Gastrocnemius medialis (tissue), 4 donors: ENCODE data around the gene NSMCE1. TPM values are rescaled to one million over a fixed set of nuclear protein-coding genes. Genes with fewer than 3 reads are reported as not detected.

Experiments
- ATAC-seq, 2 donors: fragments of 150-250 bp; one replicate each; pipeline ENCODE4 v1.9.1; 2016
- DNase-seq, 2 donors: peaks; one replicate each; pipeline ENCODE4 v3.0.0-alpha.2; 2019
- H3K27ac ChIP-seq, 4 donors: fragments of 200-600 bp; sonication (generic); 1 replicate in 1 of 4; 2 replicates in 3 of 4; pipeline ENCODE4 v1.5.1; 2016 to 2018; ENCODE audit warnings: mild to moderate bottlenecking in 2 of 4, moderate library complexity in 1 of 4
- H3K27me3 ChIP-seq, 3 donors: fragments of 200-600 bp; sonication (generic) in 2 of 3; 1 replicate in 1 of 3; 2 replicates in 2 of 3; pipeline versions ENCODE4 v1.5.1 to v1.6.0; 2016 to 2019; ENCODE audit warnings: mild to moderate bottlenecking in 1 of 3, moderate library complexity in 1 of 3
- H3K36me3 ChIP-seq, 2 donors: fragments of 200-600 bp; sonication (generic) in 1 of 2; one replicate each; pipeline ENCODE4 v1.5.1; 2017 to 2018
- H3K4me1 ChIP-seq, 2 donors: fragments of 200-600 bp; sonication (generic) in 1 of 2; one replicate each; pipeline ENCODE4 v1.5.1; 2016 to 2017; ENCODE audit warnings: mild to moderate bottlenecking in 2 of 2
- H3K4me3 ChIP-seq, 4 donors: fragments of 200-600 bp; sonication (generic) in 3 of 4; 1 replicate in 1 of 4; 2 replicates in 3 of 4; pipeline ENCODE4 v1.5.1; 2016 to 2019; ENCODE audit warnings: mild to moderate bottlenecking in 2 of 4
- H3K9me3 ChIP-seq, 3 donors: fragments of 200-600 bp; sonication (generic) in 2 of 3; 1 replicate in 1 of 3; 2 replicates in 2 of 3; pipeline ENCODE4 v1.5.1; 2016 to 2019
- POLR2A ChIP-seq, 2 donors: fragments of 450-650 bp; IDR thresholded peaks; one replicate each; pipeline ENCODE4 v1.6.1; 2017; ENCODE audit warnings: antibody characterized with exemption in 2 of 2, mild to moderate bottlenecking in 2 of 2, moderate library complexity in 2 of 2
- in situ Hi-C, 4 donors: fragments of 200-750 bp; cut with MboI; loops; one replicate each; pipeline versions ENCODE4 v1.15.0 to v1.8.0; 2017; ENCODE audit warnings: low sequenced_read_pairs in 4 of 4
- intact Hi-C: fragments of 100-400 bp; cut with DNase I; formaldehyde crosslinking; loops from one replicate; pipeline ENCODE4 v1.15.1; 2023; ENCODE audit warnings: low total_unique reads
- total RNA-seq, 4 donors: library from RNA; depleted of rRNA; stranded (reverse); fragments of >200 nt; gene quantifications; one replicate each; pipeline versions ENCODE4 v1.1.0 to v1.2.3, GENCODE V29; 2016
- TF ChIP-seq, protein P1 (sequence below), 5 experiments: fragments of 450-650 bp in 3 of 5; fragments of 200-600 bp in 2 of 5; sonication (generic) in 2 of 5; IDR thresholded peaks in 4 of 5; conservative IDR thresholded peaks in 1 of 5; 1 replicate in 4 of 5; 2 replicates in 1 of 5; pipeline ENCODE4 v1.5.1; 2016 to 2019; ENCODE audit warnings: antibody characterized with exemption in 5 of 5, mild to moderate bottlenecking in 3 of 5, moderate library complexity in 3 of 5

The NSMCE1 gene
- total RNA-seq, 4 donors from 2014 or later: 20.2 to 29.1 (median 22.0) TPM

DNA sequence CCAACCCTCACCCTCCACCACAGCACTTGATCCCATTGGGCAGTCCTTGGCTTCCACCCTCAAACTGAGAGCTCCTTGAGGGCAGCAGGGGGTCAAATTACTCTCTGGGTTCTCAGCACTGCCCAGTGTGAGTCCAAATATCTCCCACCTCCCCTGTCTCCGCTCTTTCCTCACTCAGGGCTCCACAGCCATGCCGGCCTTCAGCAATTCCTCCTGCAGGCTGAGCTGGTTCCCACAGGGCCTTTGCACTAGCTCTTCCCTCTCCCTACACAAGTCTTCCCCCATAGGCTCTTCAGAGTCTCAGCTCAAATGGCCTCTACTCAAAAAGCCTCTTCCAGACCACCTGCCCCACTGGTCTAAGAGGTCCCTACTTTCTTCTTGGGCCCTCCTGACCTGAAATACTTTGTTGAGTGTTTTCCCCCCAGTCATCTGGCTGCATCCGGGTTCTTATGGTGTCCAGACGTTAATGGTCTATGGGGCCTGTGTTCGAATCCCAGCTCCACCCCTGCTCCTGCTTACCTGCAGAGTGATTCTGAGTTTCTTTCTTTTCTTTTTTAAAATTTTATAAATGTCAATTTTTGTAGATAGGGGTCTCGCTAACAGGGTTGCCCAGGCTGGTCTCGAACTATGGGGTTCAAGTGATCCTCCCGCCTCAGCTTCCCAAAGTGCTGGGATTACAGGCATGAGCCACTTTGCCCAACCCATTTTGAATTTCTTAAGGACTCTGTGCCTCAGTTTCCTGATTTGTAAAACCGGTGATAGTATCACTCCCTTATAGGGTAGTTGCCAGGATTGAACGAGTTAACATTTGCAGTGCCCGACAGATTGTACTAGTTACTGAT lies 44.2 kb upstream of the NSMCE1 start:
- no peak for ATAC-seq
- Histone ChIP-seq H3K4me1 (peaks cover 8% of the 10 kb centered on the region in 2 donors), H3K27ac (peak overlapping the region; percentile 78 to 88 (median 82)), H3K9me3 (peaks cover 0 to 6% (median 0%) of the 10 kb centered on the region in 3 donors), H3K36me3 (no peaks in the 10 kb centered on the region), H3K27me3 (peaks cover 7 to 15% (median 13%) of the 10 kb centered on the region in 3 donors), H3K4me3 (peak overlapping the region; percentile 59 to 73 (median 66))
- no peak for DNase-seq
- TF ChIP-seq, protein P1, sequence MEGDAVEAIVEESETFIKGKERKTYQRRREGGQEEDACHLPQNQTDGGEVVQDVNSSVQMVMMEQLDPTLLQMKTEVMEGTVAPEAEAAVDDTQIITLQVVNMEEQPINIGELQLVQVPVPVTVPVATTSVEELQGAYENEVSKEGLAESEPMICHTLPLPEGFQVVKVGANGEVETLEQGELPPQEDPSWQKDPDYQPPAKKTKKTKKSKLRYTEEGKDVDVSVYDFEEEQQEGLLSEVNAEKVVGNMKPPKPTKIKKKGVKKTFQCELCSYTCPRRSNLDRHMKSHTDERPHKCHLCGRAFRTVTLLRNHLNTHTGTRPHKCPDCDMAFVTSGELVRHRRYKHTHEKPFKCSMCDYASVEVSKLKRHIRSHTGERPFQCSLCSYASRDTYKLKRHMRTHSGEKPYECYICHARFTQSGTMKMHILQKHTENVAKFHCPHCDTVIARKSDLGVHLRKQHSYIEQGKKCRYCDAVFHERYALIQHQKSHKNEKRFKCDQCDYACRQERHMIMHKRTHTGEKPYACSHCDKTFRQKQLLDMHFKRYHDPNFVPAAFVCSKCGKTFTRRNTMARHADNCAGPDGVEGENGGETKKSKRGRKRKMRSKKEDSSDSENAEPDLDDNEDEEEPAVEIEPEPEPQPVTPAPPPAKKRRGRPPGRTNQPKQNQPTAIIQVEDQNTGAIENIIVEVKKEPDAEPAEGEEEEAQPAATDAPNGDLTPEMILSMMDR (IDR thresholded peaks at IDR 0.05 in 4 of 5, conservative IDR thresholded peaks at IDR 0.05 in 1 of 5): no peak
- no peak for TF ChIP-seq POLR2A (IDR thresholded peaks at IDR 0.05)
- intact Hi-C loops: no loop called here
- in situ Hi-C loops: loop anchor here in 1 of 4 donors (25.0 kb wide), 1 partner anchor 100 kb away; the partner anchor contains the start of gene IL21R

DNA sequence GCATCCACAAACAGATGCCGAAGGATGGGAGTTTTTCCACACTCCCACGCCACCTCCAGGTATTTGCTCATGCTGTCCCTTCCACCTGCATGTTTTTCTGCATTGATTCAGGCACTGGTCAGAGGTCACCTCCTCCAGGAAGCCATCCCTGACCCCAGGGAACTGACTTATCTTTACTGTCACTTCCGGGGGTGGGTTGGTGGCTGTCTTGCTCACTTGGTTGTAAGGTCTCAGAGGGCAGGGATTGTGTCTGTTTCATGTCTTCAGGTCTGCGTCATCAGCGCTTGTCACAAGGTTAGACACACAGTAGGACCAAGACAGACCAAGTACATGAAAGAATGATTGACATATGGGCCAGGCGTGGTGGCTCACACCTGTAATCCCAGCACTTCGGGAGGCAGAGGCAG lies 43.3 kb upstream of the NSMCE1 start:
- Histone ChIP-seq H3K9me3 (peaks cover 0 to 6% (median 0%) of the 10 kb centered on the region in 3 donors), H3K27ac (no peak overlapping the region), H3K27me3 (peaks cover 7 to 15% (median 13%) of the 10 kb centered on the region in 3 donors), H3K4me1 (peaks cover 8% of the 10 kb centered on the region in 2 donors), H3K4me3 (no peak overlapping the region), H3K36me3 (no peaks in the 10 kb centered on the region)
- no peak for TF ChIP-seq POLR2A (IDR thresholded peaks at IDR 0.05)
- TF ChIP-seq, protein P1 (IDR thresholded peaks at IDR 0.05 in 4 of 5, conservative IDR thresholded peaks at IDR 0.05 in 1 of 5): no peak
- in situ Hi-C loops (loop anchor here in 1 of 4 donors (25.0 kb wide), 1 partner anchor 100 kb away; the partner anchor contains the start of gene IL21R), intact Hi-C loops (no loop called here)
- ATAC-seq (no peak), DNase-seq (no peak)

DNA sequence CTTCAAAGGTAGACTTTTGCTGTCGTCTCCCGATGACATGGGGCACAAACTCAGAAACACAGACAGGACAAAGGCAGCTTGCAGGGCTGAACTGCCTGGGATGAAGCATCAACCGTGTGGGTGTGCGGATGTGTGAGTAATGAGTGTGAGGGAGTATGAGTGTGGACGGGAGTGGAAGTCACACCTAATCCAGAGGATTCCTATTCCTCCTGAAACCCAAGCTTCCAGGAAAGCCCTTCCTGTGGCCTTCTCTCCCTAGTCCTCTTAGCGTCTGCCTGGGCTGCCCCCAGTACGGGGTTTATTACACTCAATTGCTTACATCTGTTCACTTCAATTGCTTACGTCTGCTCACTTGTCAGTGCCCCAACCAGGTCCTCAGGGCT lies 42.9 kb upstream of the NSMCE1 start:
- DNase-seq (no peak), ATAC-seq (no peak)
- Histone ChIP-seq H3K4me3 (no peak overlapping the region), H3K4me1 (peaks cover 7 to 8% of the 10 kb centered on the region in 2 donors), H3K36me3 (no peaks in the 10 kb centered on the region), H3K27me3 (peaks cover 7 to 15% (median 13%) of the 10 kb centered on the region in 3 donors), H3K9me3 (peaks cover 0 to 6% (median 0%) of the 10 kb centered on the region in 3 donors), H3K27ac (no peak overlapping the region)
- in situ Hi-C loops (loop anchor here in 1 of 4 donors (25.0 kb wide), 1 partner anchor 101 kb away; the partner anchor contains the start of gene IL21R), intact Hi-C loops (no loop called here)
- TF ChIP-seq, protein P1 (IDR thresholded peaks at IDR 0.05 in 4 of 5, conservative IDR thresholded peaks at IDR 0.05 in 1 of 5): no peak
- no peak for TF ChIP-seq POLR2A (IDR thresholded peaks at IDR 0.05)

DNA sequence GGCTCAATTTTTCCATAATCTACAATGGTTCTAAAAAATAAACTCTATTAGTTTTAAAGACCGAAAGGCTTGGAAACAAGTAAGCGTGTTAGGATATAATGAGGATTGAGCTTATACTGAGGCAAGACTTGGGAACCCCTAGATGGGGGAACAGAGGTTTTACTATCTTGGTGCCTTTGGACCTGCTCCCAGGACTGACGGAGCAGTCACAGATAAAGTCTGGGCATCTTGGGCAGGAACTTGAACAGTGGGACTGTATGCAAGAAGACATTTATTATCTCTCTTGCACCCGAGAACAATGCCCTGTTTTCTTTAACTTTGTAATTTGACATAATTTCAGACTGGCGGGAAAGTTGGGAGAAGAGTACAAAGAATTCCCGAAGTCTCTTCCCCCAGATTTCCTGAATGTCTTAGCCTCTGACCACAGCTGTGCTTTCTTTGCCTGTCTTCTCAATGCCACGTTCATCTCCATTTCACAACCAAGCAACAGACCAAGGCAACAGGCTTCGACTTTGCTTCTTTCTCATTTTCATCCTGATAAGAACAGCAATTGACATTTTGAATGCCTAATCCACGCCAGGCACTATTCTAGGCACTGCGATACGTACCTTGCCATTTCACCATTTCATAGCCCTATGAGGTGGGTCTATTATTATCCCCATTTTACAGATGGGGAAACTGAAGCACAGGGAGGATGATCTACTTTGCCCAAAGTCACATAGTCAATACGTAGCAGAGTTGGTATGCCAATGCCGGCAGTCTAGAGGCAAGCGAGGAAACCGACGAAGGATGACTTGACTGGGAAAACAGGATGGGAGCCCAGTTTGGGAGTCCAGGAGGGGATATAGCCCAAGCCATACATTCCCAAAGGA lies 42.2 kb upstream of the NSMCE1 start:
- H3K4me1 ChIP-seq: peaks cover 4 to 8% of the 10 kb centered on the region in 2 donors
- H3K27ac ChIP-seq: no peak overlapping the region
- H3K36me3 ChIP-seq: no peaks in the 10 kb centered on the region
- ATAC-seq: no peak
- in situ Hi-C loops: loop anchor here in 1 of 4 donors (25.0 kb wide), 1 partner anchor 101 kb away; the partner anchor contains the start of gene IL21R
- H3K9me3 ChIP-seq: peaks cover 0 to 6% (median 0%) of the 10 kb centered on the region in 3 donors
- intact Hi-C loops: no loop called here
- TF ChIP-seq, protein P1 (IDR thresholded peaks at IDR 0.05 in 4 of 5, conservative IDR thresholded peaks at IDR 0.05 in 1 of 5): no peak
- no peak for TF ChIP-seq POLR2A (IDR thresholded peaks at IDR 0.05)
- peaks cover 7 to 15% (median 13%) of the 10 kb centered on the region in 3 donors for H3K27me3 ChIP-seq
- H3K4me3 ChIP-seq: no peak overlapping the region
- no peak for DNase-seq
